Measurements from ENCODE around the gene CCDC174.
"Not testable (repeated sequence)": the region's sequence is repeated elsewhere in the genome, so short reads cannot be mapped to it uniquely, and the experiment has no call there.

The CCDC174 gene

DNA sequence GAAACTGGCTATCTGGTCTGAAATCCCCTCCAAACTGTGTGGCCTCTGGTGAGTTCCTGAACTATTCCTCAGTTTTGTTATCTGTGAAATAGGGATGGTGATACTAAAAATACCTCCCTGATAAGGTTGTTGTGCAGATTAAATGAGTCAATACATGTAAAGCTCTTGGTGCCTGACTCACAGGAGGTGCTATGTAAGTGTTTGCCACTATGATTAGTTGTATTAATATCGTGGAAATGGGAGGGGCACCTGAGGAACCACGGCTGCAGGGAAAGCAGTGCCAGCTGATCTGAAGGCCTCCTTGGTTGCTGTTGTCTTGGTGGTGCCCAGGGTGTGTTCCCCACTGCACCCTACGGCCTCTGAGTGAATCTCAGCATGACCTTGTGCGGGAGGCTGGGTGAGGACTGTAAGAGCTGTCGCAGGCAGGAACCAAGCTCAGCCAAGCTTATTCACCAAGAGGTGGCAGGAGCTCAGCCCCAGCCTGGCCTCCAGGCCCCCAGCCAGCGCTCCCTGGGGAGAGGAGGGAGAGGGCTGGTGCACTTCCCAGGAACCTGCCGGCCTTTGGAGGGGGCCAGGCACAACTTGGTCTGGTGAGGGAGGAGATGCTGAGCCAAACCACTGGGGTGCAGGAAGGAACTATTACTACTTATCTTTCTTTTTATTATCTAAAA is 44.8 kb upstream of the CCDC174 start:
- no peak for DNase-seq
- Mint-ChIP-seq H3K4me1 (peaks cover 17% of the 10 kb centered on the region), H3K9me3 (peaks cover 4% of the 10 kb centered on the region), H3K4me3 (no peak overlapping the region), H3K36me3 (ENCODE audit: low read depth) (no peaks in the 10 kb centered on the region), H3K27ac (no peak overlapping the region), H3K27me3 (ENCODE audit: low read depth, poor library complexity) (peaks cover 41% of the 10 kb centered on the region)
- TF ChIP-seq CTCF (IDR thresholded peaks at IDR 0.05) = no peak

DNA sequence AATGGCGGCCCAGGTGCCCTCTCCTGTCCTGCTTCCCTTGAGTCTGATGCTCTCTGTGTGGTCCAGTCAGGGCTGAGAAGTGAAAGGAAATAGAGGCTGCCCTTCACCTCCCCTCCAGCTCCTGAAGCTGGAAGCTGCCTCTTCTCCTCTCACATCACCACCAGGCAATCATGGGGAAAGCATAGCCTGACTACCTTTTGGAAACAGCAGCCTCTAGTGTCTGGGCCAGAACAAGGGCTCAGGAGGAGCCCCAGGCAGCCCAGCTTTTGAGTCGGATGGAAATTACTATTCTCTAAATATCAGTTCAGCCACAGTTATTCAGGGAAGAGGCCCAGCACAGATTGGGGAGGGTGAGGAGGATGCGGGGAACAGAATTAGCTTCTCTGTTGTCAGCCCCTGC is 43.3 kb upstream of the CCDC174 start:
- Mint-ChIP-seq H3K9me3 (peaks cover 2% of the 10 kb centered on the region), H3K4me1 (peaks cover 15% of the 10 kb centered on the region), H3K4me3 (no peak overlapping the region), H3K27ac (no peak overlapping the region), H3K36me3 (ENCODE audit: low read depth) (no peaks in the 10 kb centered on the region), H3K27me3 (ENCODE audit: low read depth, poor library complexity) (peaks cover 40% of the 10 kb centered on the region)
- DNase-seq = no peak
- TF ChIP-seq CTCF (IDR thresholded peaks at IDR 0.05) = no peak

DNA sequence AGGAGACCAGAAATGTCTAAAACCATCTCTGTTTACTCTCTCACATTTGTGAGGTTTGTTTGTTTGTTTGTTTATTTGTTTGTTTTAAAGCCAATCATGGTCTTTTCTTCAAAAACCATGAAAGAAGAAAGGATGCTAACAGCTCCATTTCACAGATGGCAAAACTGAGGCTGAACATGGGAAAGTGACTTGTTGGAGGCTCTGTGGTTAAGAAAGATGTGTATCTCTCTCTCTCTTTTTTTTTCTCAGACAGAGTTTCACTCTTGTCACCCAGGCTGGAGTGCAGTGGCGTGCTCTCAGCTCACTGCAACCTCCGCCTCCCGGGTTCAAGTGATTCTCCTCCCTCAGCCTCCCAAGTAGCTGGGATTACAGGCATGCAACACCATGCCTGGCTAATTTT is 42.5 kb upstream of the CCDC174 start:
- H3K4me3 Mint-ChIP-seq; H3K9me3 Mint-ChIP-seq; H3K27ac Mint-ChIP-seq; DNase-seq; H3K36me3 Mint-ChIP-seq (ENCODE audit: low read depth): not testable (repeated sequence)
- Mint-ChIP-seq H3K27me3 (ENCODE audit: low read depth, poor library complexity) (peaks cover 33% of the 10 kb centered on the region), H3K4me1 (peaks cover 12% of the 10 kb centered on the region)

DNA sequence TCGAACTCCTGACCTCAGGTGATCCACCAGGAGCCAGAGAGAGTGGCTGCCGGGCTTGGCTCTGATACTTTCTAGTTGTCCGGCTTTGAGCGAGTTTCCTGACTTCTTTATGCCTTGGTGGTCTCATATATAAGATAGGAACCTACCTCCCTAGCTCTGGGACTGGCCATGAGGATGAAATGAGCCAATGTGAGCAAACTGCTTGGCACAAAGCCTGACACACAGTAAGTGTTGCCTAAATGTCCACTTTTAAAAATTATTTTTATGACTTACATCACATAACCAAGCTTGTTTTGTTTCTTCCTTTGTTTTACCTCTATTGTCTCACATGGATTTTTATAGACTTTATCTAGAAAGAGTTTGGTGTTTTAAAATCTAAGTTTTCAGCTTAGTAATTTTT is 42.1 kb upstream of the CCDC174 start:
- no peak for TF ChIP-seq CTCF (IDR thresholded peaks at IDR 0.05)
- no peaks in the 10 kb centered on the region for H3K9me3 Mint-ChIP-seq
- no peak for DNase-seq
- H3K36me3 Mint-ChIP-seq (ENCODE audit: low read depth) = no peaks in the 10 kb centered on the region
- no peak overlapping the region for H3K4me3 Mint-ChIP-seq
- H3K27me3 Mint-ChIP-seq (ENCODE audit: low read depth, poor library complexity) = peaks cover 29% of the 10 kb centered on the region
- peaks cover 9% of the 10 kb centered on the region for H3K4me1 Mint-ChIP-seq
- H3K27ac Mint-ChIP-seq = no peak overlapping the region

DNA sequence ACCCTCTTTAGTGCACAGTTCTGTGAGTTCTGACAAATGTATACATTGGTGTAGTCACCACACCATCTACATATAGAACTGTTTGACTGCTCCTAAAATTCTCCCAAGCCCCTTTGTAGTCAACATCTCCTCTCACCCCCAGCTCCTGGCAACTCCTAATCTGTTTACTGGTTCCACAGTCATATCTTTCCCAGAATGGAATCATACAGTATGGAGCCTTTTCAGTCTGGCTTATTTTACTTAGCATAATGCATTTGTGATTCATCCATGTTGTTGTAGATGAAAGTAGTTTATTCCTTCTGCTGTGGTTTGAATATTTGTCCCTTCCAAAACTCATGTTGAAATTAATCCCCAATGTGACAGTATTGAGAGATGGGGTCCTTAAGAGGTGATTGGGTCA is 41.6 kb upstream of the CCDC174 start:
- TF ChIP-seq CTCF (IDR thresholded peaks at IDR 0.05) = no peak
- Mint-ChIP-seq H3K9me3 (no peaks in the 10 kb centered on the region), H3K27me3 (ENCODE audit: low read depth, poor library complexity) (peaks cover 25% of the 10 kb centered on the region), H3K4me1 (peaks cover 5% of the 10 kb centered on the region), H3K4me3 (no peak overlapping the region), H3K36me3 (ENCODE audit: low read depth) (no peaks in the 10 kb centered on the region), H3K27ac (no peak overlapping the region)
- DNase-seq = no peak

DNA sequence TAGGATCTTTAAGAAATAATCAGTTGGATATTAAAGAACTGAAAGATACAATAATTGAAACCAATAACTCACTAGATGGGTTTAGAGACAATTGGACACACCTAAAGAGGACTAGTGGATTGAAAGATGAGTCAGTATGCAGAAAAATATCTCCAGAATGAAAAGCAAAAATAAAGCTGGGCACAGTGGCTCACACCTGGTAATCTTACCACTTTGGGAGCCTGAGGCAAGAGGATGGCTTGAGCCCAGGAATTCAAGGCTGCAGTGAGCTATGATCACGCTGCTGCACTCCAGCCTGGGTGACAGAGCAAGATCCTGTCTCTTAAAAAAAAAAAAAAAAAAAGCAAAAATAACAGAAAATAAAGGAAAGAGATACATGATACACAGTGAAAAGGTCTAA is 37.4 kb upstream of the CCDC174 start:
- DNase-seq = no peak
- Mint-ChIP-seq H3K4me3 (no peak overlapping the region), H3K9me3 (no peaks in the 10 kb centered on the region), H3K4me1 (no peaks in the 10 kb centered on the region), H3K36me3 (ENCODE audit: low read depth) (no peaks in the 10 kb centered on the region), H3K27me3 (ENCODE audit: low read depth, poor library complexity) (peaks cover 22% of the 10 kb centered on the region), H3K27ac (no peak overlapping the region)
- TF ChIP-seq CTCF (IDR thresholded peaks at IDR 0.05) = no peak
